GM19043 (cell line): ENCODE data around the gene SYNE2.
"Not testable (repeated sequence)": the region's sequence is repeated elsewhere in the genome, so short reads cannot be mapped to it uniquely, and the experiment has no call there.

Source experiments
- ATAC-seq: cut with Tn5 transposase; IDR thresholded peaks from one replicate; pipeline ENCODE4 v1.9.1; 2021; ENCODE audit warnings: low read depth; ENCODE audit not compliant: unreplicated experiment

SYNE2 gene

GRCh38 chr14:64005822-64006221, 153.0 kb downstream of the SYNE2 start:
- no peak for ATAC-seq

GRCh38 chr14:64008016-64008415, 155.2 kb downstream of the SYNE2 start:
- no peak for ATAC-seq

DNA sequence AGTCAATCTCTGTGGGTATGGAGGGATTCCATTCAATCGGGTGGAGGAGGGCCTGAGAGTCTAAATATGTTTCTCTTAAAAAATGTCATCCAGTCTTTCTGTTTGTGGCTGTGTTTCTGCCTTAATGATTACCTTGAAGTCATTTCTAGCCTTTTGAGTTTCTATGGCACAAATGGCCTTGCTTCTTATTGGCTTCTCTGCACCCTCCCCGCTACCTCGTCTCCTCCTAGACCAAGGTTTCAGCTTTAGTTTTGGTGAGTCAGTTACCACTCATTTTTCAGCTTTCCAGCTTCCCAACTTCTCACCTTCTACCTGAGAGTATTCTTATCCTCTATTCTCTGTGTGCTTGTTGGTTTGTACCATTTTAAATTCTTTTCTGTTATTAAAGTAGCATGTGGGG, 159.2 kb downstream of the SYNE2 start:
- ATAC-seq, result no peak

DNA sequence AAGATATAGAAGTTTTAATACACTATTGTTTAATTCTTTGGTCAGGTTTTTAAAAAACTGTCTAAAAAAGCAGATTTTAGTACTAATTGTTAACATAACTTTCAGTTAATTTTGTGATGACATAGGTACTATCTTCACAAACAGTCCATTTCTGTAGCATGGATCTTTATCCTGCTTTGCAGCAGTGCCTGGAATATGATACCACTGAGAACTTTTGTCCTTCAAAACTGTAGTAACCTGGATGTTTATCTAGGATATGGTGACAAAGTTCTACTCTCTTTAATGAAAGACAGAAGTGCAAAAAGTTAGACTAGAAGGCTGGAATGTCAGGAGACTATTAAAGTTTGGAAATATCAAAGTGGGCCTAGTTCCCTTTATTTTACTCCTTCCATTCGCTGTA, 159.9 kb downstream of the SYNE2 start:
- no peak for ATAC-seq

- ATAC-seq, result no peak
These were observed 172.7 kb downstream of the SYNE2 start for GRCh38 chr14:64025479-64025878.

DNA sequence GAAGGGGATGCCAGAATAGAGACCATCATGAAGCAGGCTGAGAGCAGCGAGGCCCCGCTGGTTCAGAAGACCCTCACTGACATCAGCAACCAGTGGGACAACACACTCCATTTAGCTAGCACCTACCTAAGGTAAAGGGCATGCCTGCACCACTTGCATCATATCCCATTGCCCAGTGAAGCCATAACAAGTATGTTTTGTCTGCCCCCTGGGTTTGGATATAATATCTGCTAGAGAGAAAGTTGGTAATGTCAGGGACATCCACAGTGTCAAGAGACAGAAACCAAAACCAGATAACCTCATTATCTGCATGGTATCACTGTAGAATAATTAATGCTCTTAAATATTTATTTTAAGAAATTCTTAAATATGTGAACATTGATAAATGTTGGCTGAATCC, 173.8 kb downstream of the SYNE2 start:
- no peak for ATAC-seq

GRCh38 chr14:64035143-64035542, 182.3 kb downstream of the SYNE2 start:
- ATAC-seq, result no peak

- not testable (repeated sequence) for ATAC-seq
These were observed 185.3 kb downstream of the SYNE2 start for GRCh38 chr14:64037869-64038745.

DNA sequence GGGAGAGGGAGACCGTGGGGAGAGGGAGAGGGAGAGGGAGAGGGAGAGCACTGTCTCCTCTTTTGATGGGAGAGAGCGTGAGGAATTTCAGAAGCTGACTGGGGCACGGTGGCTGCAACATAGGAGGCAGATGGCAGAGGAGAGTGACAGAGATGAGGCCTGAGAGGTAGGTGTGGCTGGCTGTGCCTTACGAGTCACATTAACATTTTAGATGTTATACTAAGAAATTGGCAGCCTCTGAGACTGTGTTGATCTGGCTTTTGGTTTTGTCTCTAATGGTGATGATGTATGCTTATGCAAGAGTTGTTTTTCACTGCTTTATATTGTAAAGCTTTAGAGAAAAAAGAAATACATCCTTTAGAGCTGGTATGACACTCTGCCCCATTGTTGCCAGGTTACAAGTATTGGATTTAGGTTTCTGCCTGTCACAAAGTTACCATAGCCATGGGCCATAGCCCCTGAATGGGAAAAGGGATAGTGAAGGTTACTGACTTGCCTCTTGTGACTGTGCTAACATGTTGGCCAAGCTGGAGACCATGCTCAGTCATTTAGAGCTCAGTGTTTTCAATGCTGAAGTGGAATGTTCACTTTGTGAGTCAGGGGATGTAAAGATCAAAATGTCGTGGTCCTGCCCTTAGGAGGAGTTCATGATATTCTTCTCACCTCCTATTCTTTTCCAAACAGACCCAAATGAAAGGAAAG, 186.2 kb downstream of the SYNE2 start:
- no peak for ATAC-seq

- ATAC-seq, result no peak
These were observed 187.2 kb downstream of the SYNE2 start for GRCh38 chr14:64040044-64040443.

GRCh38 chr14:64043296-64043695, 190.5 kb downstream of the SYNE2 start:
- not testable (repeated sequence) for ATAC-seq

- no peak for ATAC-seq
These were observed 192.3 kb downstream of the SYNE2 start for GRCh38 chr14:64045091-64045490.

GRCh38 chr14:64049616-64050381, 197.0 kb downstream of the SYNE2 start:
- ATAC-seq, result no peak

GRCh38 chr14:64053694-64054669, 201.2 kb downstream of the SYNE2 start:
- no peak for ATAC-seq

DNA sequence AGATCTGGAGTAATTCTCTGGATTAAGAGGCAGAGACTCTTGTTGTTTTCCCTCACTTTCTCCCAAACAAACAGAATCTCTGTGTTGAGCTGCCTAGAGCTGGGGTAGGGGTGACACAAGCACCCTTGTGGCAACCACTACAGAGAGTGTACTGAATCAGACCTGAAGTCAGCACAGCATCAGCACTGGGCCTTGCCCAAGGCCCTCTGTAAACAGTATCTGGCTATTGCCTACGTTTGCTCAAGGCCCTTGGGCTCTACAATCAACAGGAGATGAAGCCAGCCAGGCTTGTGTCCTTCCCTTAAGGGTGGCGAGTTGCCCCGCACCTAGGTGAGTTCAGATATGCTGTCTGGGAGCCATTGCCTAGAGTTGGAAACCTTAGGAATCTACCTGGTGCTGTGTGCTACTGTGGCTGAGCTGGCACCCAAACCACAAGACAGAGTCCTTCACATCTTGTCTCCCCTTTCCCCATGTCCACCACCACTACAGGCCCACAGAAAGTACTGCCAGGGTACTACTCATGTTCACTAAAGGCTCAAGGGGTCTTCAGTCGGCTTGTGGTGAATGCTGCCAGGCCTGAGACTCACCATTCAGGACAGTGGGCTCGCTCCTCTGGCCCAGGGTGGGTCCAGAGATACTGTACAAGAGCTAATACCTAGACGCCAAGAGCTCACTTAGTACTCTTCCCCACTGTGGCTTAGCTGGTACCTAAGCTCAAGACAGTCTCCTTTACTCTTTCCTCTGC, 206.8 kb downstream of the SYNE2 start:
- ATAC-seq, result no peak

DNA sequence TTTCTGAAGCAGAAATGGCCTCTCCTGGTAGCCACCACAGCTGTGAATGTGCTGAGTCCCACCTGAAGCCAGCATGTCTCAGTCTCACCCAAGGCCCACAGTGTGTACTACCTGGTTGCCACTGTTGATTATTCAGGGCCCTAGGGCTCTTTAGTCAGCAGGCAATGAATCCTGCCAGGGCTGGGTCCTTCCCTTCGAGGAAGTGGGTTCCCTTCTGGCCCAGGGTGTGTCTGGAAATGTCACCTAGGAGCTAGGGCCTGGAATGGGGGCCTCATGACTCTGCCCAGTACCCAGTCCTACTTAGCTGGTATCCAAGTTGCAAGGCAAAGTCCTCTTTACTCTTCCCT, 207.4 kb downstream of the SYNE2 start:
- no peak for ATAC-seq

DNA sequence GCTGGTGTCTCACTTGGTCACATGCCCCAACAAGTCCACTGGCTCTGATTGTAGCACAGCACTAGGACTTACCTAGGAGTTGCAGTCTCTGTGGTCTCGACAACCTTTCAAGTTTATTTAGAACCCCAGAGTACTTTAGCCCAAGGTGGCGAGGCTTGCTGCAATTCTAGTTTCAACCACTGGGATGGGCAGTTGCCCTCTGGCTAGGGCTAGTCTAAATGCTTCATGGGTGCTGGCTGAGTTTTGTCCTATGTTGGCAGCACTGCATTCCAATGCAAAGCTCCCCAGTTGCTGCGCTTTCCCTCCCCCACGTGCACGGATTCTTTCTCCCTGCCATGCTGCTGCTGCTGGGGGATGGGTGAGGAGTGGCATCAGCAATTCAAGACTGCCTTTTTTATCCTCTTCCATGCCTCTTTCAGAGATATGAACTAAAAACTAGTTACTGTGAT, 207.9 kb downstream of the SYNE2 start:
- no peak for ATAC-seq

- ATAC-seq, result no peak
These were observed 208.3 kb downstream of the SYNE2 start for GRCh38 chr14:64061115-64061514.

- ATAC-seq, result no peak
These were observed 208.9 kb downstream of the SYNE2 start for GRCh38 chr14:64061706-64062105.
